ENCODE measurements around the gene ALKBH5.

The ALKBH5 gene

GRCh38 chr17:18187821-18188761, 4.5 kb downstream of the ALKBH5 start:
- peaks cover 54% of the 10 kb centered on the region for H3K36me3 Mint-ChIP-seq (ENCODE audit: low read depth)
- peak overlapping the region; percentile 50 for H3K27ac Mint-ChIP-seq
- DNase-seq = no peak
- H3K27me3 Mint-ChIP-seq (ENCODE audit: low read depth, poor library complexity) = no peaks in the 10 kb centered on the region
- H3K4me1 Mint-ChIP-seq = peaks cover 64% of the 10 kb centered on the region
- H3K4me3 Mint-ChIP-seq = peak overlapping the region; percentile 95
- TF ChIP-seq, protein P1, sequence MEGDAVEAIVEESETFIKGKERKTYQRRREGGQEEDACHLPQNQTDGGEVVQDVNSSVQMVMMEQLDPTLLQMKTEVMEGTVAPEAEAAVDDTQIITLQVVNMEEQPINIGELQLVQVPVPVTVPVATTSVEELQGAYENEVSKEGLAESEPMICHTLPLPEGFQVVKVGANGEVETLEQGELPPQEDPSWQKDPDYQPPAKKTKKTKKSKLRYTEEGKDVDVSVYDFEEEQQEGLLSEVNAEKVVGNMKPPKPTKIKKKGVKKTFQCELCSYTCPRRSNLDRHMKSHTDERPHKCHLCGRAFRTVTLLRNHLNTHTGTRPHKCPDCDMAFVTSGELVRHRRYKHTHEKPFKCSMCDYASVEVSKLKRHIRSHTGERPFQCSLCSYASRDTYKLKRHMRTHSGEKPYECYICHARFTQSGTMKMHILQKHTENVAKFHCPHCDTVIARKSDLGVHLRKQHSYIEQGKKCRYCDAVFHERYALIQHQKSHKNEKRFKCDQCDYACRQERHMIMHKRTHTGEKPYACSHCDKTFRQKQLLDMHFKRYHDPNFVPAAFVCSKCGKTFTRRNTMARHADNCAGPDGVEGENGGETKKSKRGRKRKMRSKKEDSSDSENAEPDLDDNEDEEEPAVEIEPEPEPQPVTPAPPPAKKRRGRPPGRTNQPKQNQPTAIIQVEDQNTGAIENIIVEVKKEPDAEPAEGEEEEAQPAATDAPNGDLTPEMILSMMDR (IDR thresholded peaks at IDR 0.05) = no peak
- no peaks in the 10 kb centered on the region for H3K9me3 Mint-ChIP-seq

GRCh38 chr17:18190628-18191235, 7.1 kb downstream of the ALKBH5 start:
- H3K36me3 Mint-ChIP-seq (ENCODE audit: low read depth) = peaks cover 73% of the 10 kb centered on the region
- peak overlapping the region; percentile 83 for H3K27ac Mint-ChIP-seq
- TF ChIP-seq, protein P1 (IDR thresholded peaks at IDR 0.05) = no peak
- H3K4me3 Mint-ChIP-seq = peak overlapping the region; percentile 18
- no peaks in the 10 kb centered on the region for H3K27me3 Mint-ChIP-seq (ENCODE audit: low read depth, poor library complexity)
- no peak for DNase-seq
- H3K4me1 Mint-ChIP-seq = peaks cover 53% of the 10 kb centered on the region
- H3K9me3 Mint-ChIP-seq = no peaks in the 10 kb centered on the region

DNA sequence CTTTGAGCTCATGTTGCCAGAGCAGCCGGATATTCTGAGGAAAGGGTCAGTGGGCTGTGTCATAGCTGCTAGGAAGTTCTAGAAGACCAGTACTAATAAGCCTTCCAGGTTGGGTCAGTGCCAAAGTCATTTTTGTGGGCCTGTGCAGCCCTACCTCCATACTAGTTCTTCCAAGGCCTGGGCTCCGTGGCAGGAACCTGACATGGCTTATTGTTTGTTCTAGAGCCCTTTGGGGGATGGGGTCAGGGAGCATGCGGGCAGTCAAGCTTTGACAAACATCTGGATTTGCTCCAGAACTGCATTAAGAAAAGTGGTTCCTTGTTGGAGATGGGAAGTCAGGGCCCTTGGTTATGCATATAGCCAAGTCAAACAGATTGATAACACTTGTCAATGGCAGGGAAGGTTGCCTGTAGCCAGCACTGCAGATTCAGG, 7.6 kb downstream of the ALKBH5 start:
- Mint-ChIP-seq H3K4me1 (peaks cover 48% of the 10 kb centered on the region), H3K36me3 (ENCODE audit: low read depth) (peaks cover 73% of the 10 kb centered on the region), H3K9me3 (no peaks in the 10 kb centered on the region), H3K27ac (peak overlapping the region; percentile 83), H3K27me3 (ENCODE audit: low read depth, poor library complexity) (no peaks in the 10 kb centered on the region), H3K4me3 (no peak overlapping the region)
- TF ChIP-seq, protein P1 (IDR thresholded peaks at IDR 0.05) = no peak
- no peak for DNase-seq

GRCh38 chr17:18191967-18192366, 8.3 kb downstream of the ALKBH5 start:
- DNase-seq = no peak
- Mint-ChIP-seq H3K9me3 (no peaks in the 10 kb centered on the region), H3K36me3 (ENCODE audit: low read depth) (peaks cover 77% of the 10 kb centered on the region), H3K27ac (no peak overlapping the region), H3K27me3 (ENCODE audit: low read depth, poor library complexity) (no peaks in the 10 kb centered on the region), H3K4me1 (peaks cover 41% of the 10 kb centered on the region), H3K4me3 (no peak overlapping the region)
- TF ChIP-seq, protein P1 (IDR thresholded peaks at IDR 0.05) = no peak

DNA sequence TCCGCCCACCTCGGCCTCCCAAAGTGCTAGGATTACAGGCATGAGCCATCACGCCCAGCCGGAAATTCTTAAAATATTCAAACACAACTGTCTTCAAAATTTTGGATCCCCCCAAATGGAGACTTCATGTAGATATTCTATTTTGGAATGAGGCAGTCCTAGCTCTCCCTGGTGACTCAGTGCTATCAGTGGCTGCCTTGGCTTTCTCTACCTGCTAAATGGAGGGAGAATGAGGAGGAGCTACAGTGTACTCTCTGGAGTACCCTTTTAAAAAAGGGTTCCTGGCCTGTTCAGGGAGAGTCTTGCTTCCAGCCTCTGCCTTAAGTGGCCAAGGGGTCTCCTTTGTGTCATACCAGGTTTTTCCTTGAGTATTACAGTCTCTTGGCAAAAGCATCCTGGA, 10.8 kb downstream of the ALKBH5 start:
- DNase-seq = no peak
- Mint-ChIP-seq H3K27me3 (ENCODE audit: low read depth, poor library complexity) (no peaks in the 10 kb centered on the region), H3K27ac (no peak overlapping the region), H3K4me1 (peaks cover 27% of the 10 kb centered on the region), H3K9me3 (no peaks in the 10 kb centered on the region), H3K4me3 (no peak overlapping the region), H3K36me3 (ENCODE audit: low read depth) (peaks cover 81% of the 10 kb centered on the region)
- TF ChIP-seq, protein P1 (IDR thresholded peaks at IDR 0.05) = no peak

All from nephron progenitor cell (in vitro differentiated cells).